Ureter (tissue), 1 donor: ENCODE results near the gene RCHY1. TPM values are rescaled to one million over a fixed set of nuclear protein-coding genes. Genes with fewer than 3 reads are reported as not detected.

Experiments used
- total RNA-seq: library from RNA; stranded (reverse); gene quantifications from one replicate; pipeline ENCODE4 v1.2.4, GENCODE V29; 2023
- donor health status: DM: yes; HTN: yes; CAD: no.

The RCHY1 gene
- total RNA-seq, 1 donor from 2014 or later: 28.8 TPM

Other genes with a start within 250 kb of the RCHY1 start
- gene THAP6, start 70 bp upstream of the RCHY1 start, total RNA-seq: 30.8 TPM
- not detected for gene ODAPH, start 41.7 kb upstream of the RCHY1 start, total RNA-seq
- 1.1 TPM for gene CDKL2, start 116.1 kb upstream of the RCHY1 start, total RNA-seq
- 123 TPM for gene G3BP2, start 159.0 kb upstream of the RCHY1 start, total RNA-seq
- gene USO1, start 210.2 kb upstream of the RCHY1 start, total RNA-seq: 64.5 TPM